ENCODE measurements around the gene STON2.
A peak's percentile ranks its signal among the peaks of the same experiment; 100 is the strongest.

The STON2 gene

GRCh38 chr14:81295958-81296923 is 103.9 kb downstream of the STON2 start:
- DNase-seq: no peak

GRCh38 chr14:81289516-81289915 is 110.6 kb downstream of the STON2 start:
- no peak for DNase-seq

- DNase-seq: no peak
Observed at GRCh38 chr14:81286574-81287370, 113.4 kb downstream of the STON2 start.

GRCh38 chr14:81285245-81285644 is 114.9 kb downstream of the STON2 start:
- no peak for DNase-seq

GRCh38 chr14:81281332-81281731 is 118.8 kb downstream of the STON2 start:
- DNase-seq: no peak

GRCh38 chr14:81280136-81280791 is 119.9 kb downstream of the STON2 start:
- no peak for DNase-seq

GRCh38 chr14:81277096-81277495 is 123.0 kb downstream of the STON2 start:
- no peak for DNase-seq

- DNase-seq: no peak
Observed at GRCh38 chr14:81276073-81277069, 123.8 kb downstream of the STON2 start.

GRCh38 chr14:81275305-81276072 is 124.6 kb downstream of the STON2 start:
- DNase-seq: no peak

GRCh38 chr14:81273961-81274575 is 126.1 kb downstream of the STON2 start:
- DNase-seq: no peak

- DNase-seq: no peak
Observed at GRCh38 chr14:81273521-81273920, 126.6 kb downstream of the STON2 start.

- DNase-seq: no peak
Observed at GRCh38 chr14:81272317-81272716, 127.8 kb downstream of the STON2 start.

- no peak for DNase-seq
Observed at GRCh38 chr14:81269979-81270375, 130.1 kb downstream of the STON2 start.

- DNase-seq: peak; percentile 15
Observed at GRCh38 chr14:81269100-81269978, 130.8 kb downstream of the STON2 start.

GRCh38 chr14:81268016-81268416 is 132.1 kb downstream of the STON2 start:
- no peak for DNase-seq

- DNase-seq: no peak
Observed at GRCh38 chr14:81265636-81266169, 134.4 kb downstream of the STON2 start.

GRCh38 chr14:81264671-81265070 is 135.5 kb downstream of the STON2 start:
- DNase-seq: no peak

GRCh38 chr14:81263777-81264410 is 136.2 kb downstream of the STON2 start:
- DNase-seq: no peak

GRCh38 chr14:81261176-81261575 is 138.9 kb downstream of the STON2 start:
- DNase-seq: no peak
